H9 (cell line): ENCODE results near the gene VWA3A. TPM values are rescaled to one million over a fixed set of nuclear protein-coding genes. Genes with fewer than 3 reads are reported as not detected.
"Not testable (repeated sequence)": the region's sequence is repeated elsewhere in the genome, so short reads cannot be mapped to it uniquely, and the experiment has no call there.

Experiments
- DNase-seq: peaks from one replicate; pipeline ENCODE4 v3.0.0-alpha.2; 2017
- H2AFZ ChIP-seq: one replicate; pipeline ENCODE4 v1.6.1; 2013; ENCODE audit warnings: mild to moderate bottlenecking, low read length, control low read depth, moderate library complexity
- H2AK5ac ChIP-seq: 2 replicates; pipeline ENCODE4 v1.6.1; 2013; ENCODE audit warnings: low read length, control low read depth, mixed read lengths; ENCODE audit not compliant: insufficient read length
- H2BK120ac ChIP-seq: one replicate; pipeline ENCODE4 v1.6.1; 2013; ENCODE audit warnings: low read depth, mild to moderate bottlenecking, low read length, control low read depth, inconsistent platforms; ENCODE audit not compliant: poor library complexity, severe bottlenecking
- H2BK12ac ChIP-seq: 2 replicates; pipeline ENCODE4 v1.6.1; 2013; ENCODE audit warnings: low read length, control low read depth, mixed read lengths, low read depth; ENCODE audit not compliant: insufficient read length
- H2BK15ac ChIP-seq: 2 replicates; pipeline ENCODE4 v1.6.1; 2013; ENCODE audit warnings: low read depth, low read length, control low read depth
- H2BK20ac ChIP-seq: one replicate; pipeline ENCODE4 v1.6.1; 2013; ENCODE audit warnings: low read depth, mild to moderate bottlenecking, low read length, control low read depth, inconsistent platforms; ENCODE audit not compliant: poor library complexity, severe bottlenecking
- H2BK5ac ChIP-seq: 2 replicates; pipeline ENCODE4 v1.6.1; 2013; ENCODE audit warnings: low read length, control low read depth, mixed read lengths; ENCODE audit not compliant: insufficient read length
- H3K14ac ChIP-seq: 2 replicates; pipeline ENCODE4 v1.6.1; 2013; ENCODE audit warnings: low read length, control low read depth; ENCODE audit not compliant: insufficient read depth
- H3K18ac ChIP-seq: 2 replicates; pipeline ENCODE4 v1.6.1; 2013; ENCODE audit warnings: low read depth, mild to moderate bottlenecking, mixed read lengths, low read length, control low read depth; ENCODE audit not compliant: insufficient read length
- H3K23ac ChIP-seq: 2 replicates; pipeline ENCODE4 v1.6.1; 2013; ENCODE audit warnings: low read length, control low read depth, mixed read lengths, low read depth; ENCODE audit not compliant: insufficient read length
- H3K23me2 ChIP-seq: 2 replicates; pipeline ENCODE4 v1.6.1; 2013; ENCODE audit warnings: low read depth, mild to moderate bottlenecking, mixed read lengths, low read length, control low read depth; ENCODE audit not compliant: insufficient read length, poor library complexity, severe bottlenecking
- H3K27ac ChIP-seq: 2 replicates; pipeline ENCODE4 v1.5.1; 2013; ENCODE audit warnings: low read length, control low read depth, mixed read lengths, low read depth; ENCODE audit not compliant: insufficient read length
- H3K27me3 ChIP-seq: 2 replicates; pipeline ENCODE4 v1.6.1; 2013; ENCODE audit warnings: low read length, control low read depth, inconsistent platforms; ENCODE audit not compliant: insufficient read depth
- H3K4ac ChIP-seq: 2 replicates; pipeline ENCODE4 v1.6.1; 2013; ENCODE audit warnings: low read depth, mild to moderate bottlenecking, control low read depth, inconsistent platforms, low read length, moderate library complexity
- H3K4me1 ChIP-seq: 2 replicates; pipeline ENCODE4 v1.6.1; 2013; ENCODE audit warnings: low read length, control low read depth, inconsistent platforms; ENCODE audit not compliant: insufficient read depth
- H3K4me2 ChIP-seq: 2 replicates; pipeline ENCODE4 v1.6.1; 2013; ENCODE audit warnings: low read length, control low read depth, mixed read lengths; ENCODE audit not compliant: insufficient read length, insufficient read depth
- H3K56ac ChIP-seq: 2 replicates; pipeline ENCODE4 v1.6.1; 2013; ENCODE audit warnings: low read depth, mild to moderate bottlenecking, mixed read lengths, low read length, control low read depth; ENCODE audit not compliant: insufficient read length
- H3K79me1 ChIP-seq: 2 replicates; pipeline ENCODE4 v1.6.1; 2013; ENCODE audit warnings: low read depth, mild to moderate bottlenecking, moderate library complexity, low read length, control low read depth, inconsistent platforms; ENCODE audit not compliant: insufficient read depth, poor library complexity, severe bottlenecking
- H3K79me2 ChIP-seq: 2 replicates; pipeline ENCODE4 v1.6.1; 2013; ENCODE audit warnings: low read length, control low read depth, inconsistent platforms; ENCODE audit not compliant: insufficient read depth
- H3K9ac ChIP-seq: 2 replicates; pipeline ENCODE4 v1.6.1; 2013; ENCODE audit warnings: low read length, control low read depth, mixed read lengths; ENCODE audit not compliant: insufficient read length; ENCODE audit errors: extremely low read depth
- H3K9me3 ChIP-seq: one replicate; pipeline ENCODE4 v1.6.1; 2013; ENCODE audit warnings: low read depth, low read length, inconsistent platforms; ENCODE audit not compliant: control insufficient read depth
- H3T11ph ChIP-seq: one replicate; pipeline ENCODE4 v1.6.1; 2013; ENCODE audit warnings: mild to moderate bottlenecking, low read length, control low read depth, inconsistent platforms
- H4K20me1 ChIP-seq: one replicate; pipeline ENCODE4 v1.6.1; 2013; ENCODE audit not compliant: control insufficient read depth, insufficient read length, insufficient read depth
- H4K5ac ChIP-seq: 2 replicates; pipeline ENCODE4 v1.6.1; 2013; ENCODE audit warnings: low read depth, mild to moderate bottlenecking, mixed read lengths, low read length, control low read depth; ENCODE audit not compliant: insufficient read length
- H4K8ac ChIP-seq: replicated peaks from 2 replicates; pipeline ENCODE4 v1.6.1; 2013; ENCODE audit warnings: low read length, control low read depth, mixed read lengths, low read depth; ENCODE audit not compliant: insufficient read length
- H4K91ac ChIP-seq: 2 replicates; pipeline ENCODE4 v1.6.1; 2013; ENCODE audit warnings: low read depth, mild to moderate bottlenecking, moderate library complexity, mixed read lengths, low read length, control low read depth; ENCODE audit not compliant: insufficient read length
- H3K27ac Mint-ChIP-seq, 3 experiments: 2 replicates in 2 of 3; 3 replicates in 1 of 3; pipeline ENCODE4 v1.8.0; 2020 to 2021; ENCODE audit warnings: mixed read lengths in 3 of 3, mild to moderate bottlenecking in 1 of 3, moderate library complexity in 1 of 3
- H3K27me3 Mint-ChIP-seq: 2 replicates; pipeline ENCODE4 v1.8.0; 2021; ENCODE audit warnings: low read depth, mild to moderate bottlenecking, moderate library complexity, mixed read lengths
- H3K36me3 Mint-ChIP-seq, 3 experiments: 2 replicates in 2 of 3; 3 replicates in 1 of 3; pipeline ENCODE4 v1.8.0; 2020 to 2021; ENCODE audit warnings: low read depth in 3 of 3, mixed read lengths in 3 of 3; ENCODE audit not compliant: insufficient read depth in 1 of 3
- H3K4me1 Mint-ChIP-seq, 2 experiments: 2 replicates each; pipeline ENCODE4 v1.8.0; 2020; ENCODE audit warnings: mixed read lengths in 2 of 2
- H3K4me3 Mint-ChIP-seq, 2 experiments: 2 replicates in 1 of 2; 3 replicates in 1 of 2; pipeline ENCODE4 v1.8.0; 2020 to 2021; ENCODE audit warnings: mild to moderate bottlenecking in 2 of 2, mixed read lengths in 2 of 2, moderate library complexity in 1 of 2
- H3K9me3 Mint-ChIP-seq, 2 experiments: 2 replicates in 1 of 2; 3 replicates in 1 of 2; pipeline ENCODE4 v1.8.0; 2020; ENCODE audit warnings: mild to moderate bottlenecking in 2 of 2, mixed read lengths in 2 of 2, moderate library complexity in 1 of 2
- CTCF ChIP-seq: fragments of 200-600 bp; sonication (generic); conservative IDR thresholded peaks from 3 replicates; pipeline ENCODE4 v1.8.0; 2021; ENCODE audit warnings: antibody characterized with exemption, mild to moderate bottlenecking
- WGBS: extraction: QIAGEN DNeasy Blood & Tissue Kit; methylation state at CpG from one replicate; pipeline ENCODE4 v1.1.7; 2013; ENCODE audit warnings: missing lambda C conversion rate, low lambda C conversion rate, mixed read lengths; ENCODE audit not compliant: insufficient read length; ENCODE audit errors: extremely low coverage; 5-methylcytosine and 5-hydroxymethylcytosine counted together
- total RNA-seq: library from RNA; stranded (reverse); gene quantifications from 2 replicates; pipeline ENCODE4 v1.2.1, GENCODE V29; 2021

VWA3A gene
- total RNA-seq, 1 experiment from 2014 or later: not detected

GRCh38 chr16:22126037-22126558, 33.8 kb downstream of the VWA3A start:
- H2BK120ac ChIP-seq: no peak overlapping the region

GRCh38 chr16:22128537-22128936, 36.2 kb downstream of the VWA3A start:
- not testable (repeated sequence) for H3T11ph ChIP-seq, H3K27ac Mint-ChIP-seq, H4K8ac ChIP-seq, H3K56ac ChIP-seq, H3K27me3 ChIP-seq, H3K23me2 ChIP-seq, H3K4me1 ChIP-seq, H3K4me1 Mint-ChIP-seq, H3K9me3 ChIP-seq, H4K91ac ChIP-seq, H3K36me3 Mint-ChIP-seq, H2BK15ac ChIP-seq, H3K9ac ChIP-seq, H3K27ac ChIP-seq, H3K4me2 ChIP-seq, H3K79me2 ChIP-seq, H4K5ac ChIP-seq, H3K14ac ChIP-seq, H4K20me1 ChIP-seq, H3K9me3 Mint-ChIP-seq, H2BK120ac ChIP-seq, H3K4me3 Mint-ChIP-seq, H2BK12ac ChIP-seq, H2BK5ac ChIP-seq, H2AK5ac ChIP-seq, H3K79me1 ChIP-seq, H2BK20ac ChIP-seq, DNase-seq, H2AFZ ChIP-seq, H3K4ac ChIP-seq, H3K23ac ChIP-seq, H3K18ac ChIP-seq
- no CpG with 5 or more reads among the region's 1 CpG for WGBS
- H3K27me3 Mint-ChIP-seq: peaks cover 16% of the 10 kb centered on the region

More at GRCh38 chr16:22126037-22126558, 33.8 kb downstream of the VWA3A start:
- H3K9ac ChIP-seq: no peak overlapping the region
- Mint-ChIP-seq H3K9me3 (no peaks in the 10 kb centered on the region; a peak in 1 of 5 replicates), H3K27me3 (peaks cover 22% of the 10 kb centered on the region), H3K4me3 (no peak overlapping the region), H3K36me3 (no peaks in the 10 kb centered on the region), H3K27ac (no peak overlapping the region), H3K4me1 (peaks cover 0 to 2% of the 10 kb centered on the region in 2 experiments; a peak in 1 of 4 replicates)
- no peak overlapping the region for H3K56ac ChIP-seq
- no peaks in the 10 kb centered on the region for H3K79me2 ChIP-seq
- H2AFZ ChIP-seq: no peak overlapping the region
- no peaks in the 10 kb centered on the region for H3K79me1 ChIP-seq
- H3K4ac ChIP-seq: no peak overlapping the region
- no peak overlapping the region for H4K91ac ChIP-seq
- H4K20me1 ChIP-seq: no peaks in the 10 kb centered on the region
- no peaks in the 10 kb centered on the region for H3K27me3 ChIP-seq
- H2BK12ac ChIP-seq: no peak overlapping the region
- no peak overlapping the region for H2BK20ac ChIP-seq
- H3K23ac ChIP-seq: no peak overlapping the region
- no peaks in the 10 kb centered on the region for H3K4me1 ChIP-seq
- H2AK5ac ChIP-seq: no peak overlapping the region
- no peak overlapping the region for H3T11ph ChIP-seq
- H3K18ac ChIP-seq: no peak overlapping the region
- DNase-seq: no peak
- H3K14ac ChIP-seq: no peak overlapping the region
- H4K5ac ChIP-seq: no peak overlapping the region
- H3K9me3 ChIP-seq: no peaks in the 10 kb centered on the region
- no peak overlapping the region for H2BK5ac ChIP-seq
- H4K8ac ChIP-seq: no peak overlapping the region
- no peak for TF ChIP-seq CTCF
- H3K27ac ChIP-seq: no peak overlapping the region
- no peaks in the 10 kb centered on the region for H3K23me2 ChIP-seq
- H3K4me2 ChIP-seq: no peak overlapping the region
- H2BK15ac ChIP-seq: no peak overlapping the region
- WGBS: no CpG with 5 or more reads among the region's 15 CpGs
